Liver (tissue), 9 donors: ENCODE data around the gene ASIC2. TPM values are rescaled to one million over a fixed set of nuclear protein-coding genes. Genes with fewer than 3 reads are reported as not detected.

Experiments
- DNase-seq: peaks from one replicate; pipeline ENCODE4 v3.0.0-alpha.2; 2017; ENCODE audit warnings: low spot score
- H3K27ac ChIP-seq, 2 donors: one replicate each; pipeline ENCODE4 v1.7.0; 2013; ENCODE audit warnings: inconsistent platforms in 2 of 2, low read length in 2 of 2, control low read depth in 1 of 2, low read depth in 1 of 2, mild to moderate bottlenecking in 1 of 2
- H3K27me3 ChIP-seq, 4 donors: one replicate each; pipeline versions ENCODE4 v1.6.1 to v1.7.0; 2013; ENCODE audit warnings: low read length in 3 of 4, inconsistent platforms in 1 of 4, mild to moderate bottlenecking in 1 of 4, moderate library complexity in 1 of 4; ENCODE audit not compliant: control insufficient read depth in 4 of 4, insufficient read depth in 4 of 4
- H3K36me3 ChIP-seq, 4 donors: one replicate each; pipeline versions ENCODE4 v1.6.1 to v1.7.0; 2013; ENCODE audit warnings: low read length in 3 of 4, mild to moderate bottlenecking in 3 of 4, low read depth in 1 of 4, moderate library complexity in 1 of 4; ENCODE audit not compliant: control insufficient read depth in 4 of 4, insufficient read depth in 3 of 4
- H3K4me1 ChIP-seq, 4 donors: one replicate each; pipeline versions ENCODE4 v1.6.1 to v1.7.0; 2013; ENCODE audit warnings: low read length in 3 of 4, mild to moderate bottlenecking in 3 of 4, moderate library complexity in 1 of 4; ENCODE audit not compliant: control insufficient read depth in 4 of 4, insufficient read depth in 4 of 4
- H3K4me3 ChIP-seq, 3 donors: one replicate each; pipeline versions ENCODE4 v1.6.1 to v1.7.0; 2013; ENCODE audit warnings: low read length in 3 of 3, control low read depth in 1 of 3, low read depth in 1 of 3, mild to moderate bottlenecking in 1 of 3
- H3K9ac ChIP-seq, 2 donors: one replicate each; pipeline ENCODE4 v1.7.0; 2013; ENCODE audit warnings: low read length in 2 of 2, mild to moderate bottlenecking in 2 of 2, moderate library complexity in 2 of 2, control low read depth in 1 of 2, low read depth in 1 of 2
- H3K9me3 ChIP-seq, 4 donors: one replicate each; pipeline versions ENCODE4 v1.6.1 to v1.7.0; 2013; ENCODE audit warnings: low read length in 3 of 4; ENCODE audit not compliant: control insufficient read depth in 4 of 4
- ATF3 ChIP-seq: IDR thresholded peaks from 2 replicates; pipeline ENCODE4 v1.6.1; 2016; ENCODE audit warnings: antibody characterized with exemption
- EGR1 ChIP-seq, 2 donors: IDR thresholded peaks; 2 replicates each; pipeline ENCODE4 v1.6.1; 2016 to 2018; ENCODE audit warnings: antibody characterized with exemption in 2 of 2, low read depth in 2 of 2
- FOXA1 ChIP-seq: IDR thresholded peaks from 2 replicates; pipeline ENCODE4 v1.6.1; 2016; ENCODE audit warnings: antibody characterized with exemption
- FOXA2 ChIP-seq: IDR thresholded peaks from 2 replicates; pipeline ENCODE4 v1.6.1; 2016; ENCODE audit warnings: antibody characterized with exemption
- GABPA ChIP-seq, 2 donors: IDR thresholded peaks in 1 of 2; conservative IDR thresholded peaks in 1 of 2; 2 replicates each; pipeline ENCODE4 v1.6.1; 2016; ENCODE audit warnings: antibody characterized with exemption in 2 of 2, mild to moderate bottlenecking in 1 of 2, moderate library complexity in 1 of 2
- HNF4A ChIP-seq, 2 donors: conservative IDR thresholded peaks; 2 replicates each; pipeline ENCODE4 v1.6.1; 2016; ENCODE audit warnings: antibody characterized with exemption in 2 of 2, mild to moderate bottlenecking in 2 of 2
- HNF4G ChIP-seq: IDR thresholded peaks from 2 replicates; pipeline ENCODE4 v1.6.1; 2016; ENCODE audit warnings: antibody characterized with exemption
- JUND ChIP-seq, 2 donors: IDR thresholded peaks; 2 replicates each; pipeline ENCODE4 v1.6.1; 2016; ENCODE audit warnings: antibody characterized with exemption in 2 of 2
- RAD21 ChIP-seq, 2 donors: IDR thresholded peaks; 2 replicates each; pipeline ENCODE4 v1.6.1; 2016; ENCODE audit warnings: antibody characterized with exemption in 2 of 2, mild to moderate bottlenecking in 2 of 2
- REST ChIP-seq: IDR thresholded peaks from 2 replicates; pipeline ENCODE4 v1.6.1; 2016; ENCODE audit warnings: antibody characterized with exemption, mild to moderate bottlenecking
- RXRA ChIP-seq, 2 donors: IDR thresholded peaks; 2 replicates each; pipeline ENCODE4 v1.6.1; 2017 to 2018; ENCODE audit warnings: antibody characterized with exemption in 2 of 2, mild to moderate bottlenecking in 1 of 2
- SP1 ChIP-seq: IDR thresholded peaks from 2 replicates; pipeline ENCODE4 v1.6.1; 2018; ENCODE audit warnings: antibody characterized with exemption, mild to moderate bottlenecking
- TAF1 ChIP-seq: conservative IDR thresholded peaks from 2 replicates; pipeline ENCODE4 v1.6.1; 2016; ENCODE audit warnings: antibody characterized with exemption, mild to moderate bottlenecking
- YY1 ChIP-seq: IDR thresholded peaks from 2 replicates; pipeline ENCODE4 v1.6.1; 2016; ENCODE audit warnings: antibody characterized with exemption, mild to moderate bottlenecking
- WGBS: extraction: QIAGEN DNeasy Blood & Tissue Kit; methylation state at CpG from one replicate; pipeline ENCODE4 v1.1.7; 2013; 5-methylcytosine and 5-hydroxymethylcytosine counted together
- polyA plus RNA-seq, 2 donors: library from polyadenylated mRNA; stranded (reverse) in 1 of 2; unstranded in 1 of 2; fragments of 200-250 nt in 1 of 2; fragments of >200 nt in 1 of 2; fragmentation: Nextera tagmentation in 1 of 2; extraction: Ambion mirVana in 1 of 2; gene quantifications; one replicate each; pipeline versions ENCODE4 v1.2.1 to v1.2.3, GENCODE V29; 2013 to 2015
- total RNA-seq, 2 donors: library from RNA; depleted of rRNA; stranded (reverse); fragments of >200 nt; gene quantifications; one replicate each; pipeline ENCODE4 v1.2.3, GENCODE V29; 2014
- TF ChIP-seq, protein P1 (sequence below): IDR thresholded peaks from 2 replicates; pipeline ENCODE4 v1.6.1; 2016; ENCODE audit warnings: antibody characterized with exemption
- TF ChIP-seq, protein P2 (sequence below): fragments of 150-350 bp; IDR thresholded peaks from 2 replicates; pipeline ENCODE4 v1.5.1; 2017; ENCODE audit warnings: improper control_type of control experiment, low read depth, low read length; ENCODE audit not compliant: missing input control
- donor health status: healthy.
- donor health status: healthy.
- donor health status: healthy.
- donor health status: healthy.
- donor health status: healthy.

ASIC2 gene
- total and polyA plus RNA-seq, 4 donors: under 0.01 TPM; not detected in 3

GRCh38 chr17:33205552-33205951, 87.5 kb downstream of the ASIC2 start (continued):
- TF ChIP-seq REST: no peak
- TF ChIP-seq EGR1 (IDR thresholded peaks at IDR 0.05; ENCODE audit: low read depth in 2 of 2): no peak
- no peak for TF ChIP-seq TAF1
- no peak for TF ChIP-seq HNF4G
- no peak for TF ChIP-seq YY1
- no peak for TF ChIP-seq GABPA (IDR thresholded peaks at IDR 0.05 in 1 of 2, conservative IDR thresholded peaks at IDR 0.05 in 1 of 2)
- no peak for TF ChIP-seq FOXA1
- no peak for TF ChIP-seq FOXA2

DNA sequence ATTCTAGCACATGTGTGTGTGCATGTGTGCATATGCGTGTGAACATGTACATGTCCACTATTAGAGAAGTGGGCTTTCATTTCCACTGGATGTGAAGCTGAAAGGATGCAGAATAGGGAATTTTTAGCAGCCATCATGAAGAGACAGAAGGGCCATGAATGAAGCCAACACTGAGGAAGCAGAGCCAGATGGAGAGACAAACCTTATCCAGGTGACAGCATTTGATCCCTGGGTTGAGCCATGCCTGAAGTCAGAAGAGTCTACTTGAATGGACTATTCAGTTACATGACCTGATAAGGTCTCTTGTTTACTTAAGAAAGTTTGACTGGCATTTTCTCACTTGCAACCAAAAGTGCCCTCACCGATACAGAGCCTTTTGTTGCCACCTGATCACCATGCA, 88.4 kb downstream of the ASIC2 start:
- Histone ChIP-seq H3K4me1 (no peaks in the 10 kb centered on the region), H3K27ac (no peak overlapping the region), H3K36me3 (no peaks in the 10 kb centered on the region), H3K27me3 (peaks cover 0 to 5% (median 2%) of the 10 kb centered on the region in 4 donors), H3K9ac (no peak overlapping the region), H3K9me3 (no peaks in the 10 kb centered on the region), H3K4me3 (no peak overlapping the region)
- TF ChIP-seq REST: no peak
- TF ChIP-seq EGR1 (IDR thresholded peaks at IDR 0.05; ENCODE audit: low read depth in 2 of 2): no peak
- no peak for TF ChIP-seq HNF4G
- no peak for TF ChIP-seq ATF3
- no peak for TF ChIP-seq RXRA (IDR thresholded peaks at IDR 0.05)
- no peak for TF ChIP-seq JUND (IDR thresholded peaks at IDR 0.05)
- TF ChIP-seq, protein P1, sequence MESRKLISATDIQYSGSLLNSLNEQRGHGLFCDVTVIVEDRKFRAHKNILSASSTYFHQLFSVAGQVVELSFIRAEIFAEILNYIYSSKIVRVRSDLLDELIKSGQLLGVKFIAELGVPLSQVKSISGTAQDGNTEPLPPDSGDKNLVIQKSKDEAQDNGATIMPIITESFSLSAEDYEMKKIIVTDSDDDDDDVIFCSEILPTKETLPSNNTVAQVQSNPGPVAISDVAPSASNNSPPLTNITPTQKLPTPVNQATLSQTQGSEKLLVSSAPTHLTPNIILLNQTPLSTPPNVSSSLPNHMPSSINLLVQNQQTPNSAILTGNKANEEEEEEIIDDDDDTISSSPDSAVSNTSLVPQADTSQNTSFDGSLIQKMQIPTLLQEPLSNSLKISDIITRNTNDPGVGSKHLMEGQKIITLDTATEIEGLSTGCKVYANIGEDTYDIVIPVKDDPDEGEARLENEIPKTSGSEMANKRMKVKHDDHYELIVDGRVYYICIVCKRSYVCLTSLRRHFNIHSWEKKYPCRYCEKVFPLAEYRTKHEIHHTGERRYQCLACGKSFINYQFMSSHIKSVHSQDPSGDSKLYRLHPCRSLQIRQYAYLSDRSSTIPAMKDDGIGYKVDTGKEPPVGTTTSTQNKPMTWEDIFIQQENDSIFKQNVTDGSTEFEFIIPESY: no peak
- TF ChIP-seq SP1: no peak
- TF ChIP-seq, protein P2, sequence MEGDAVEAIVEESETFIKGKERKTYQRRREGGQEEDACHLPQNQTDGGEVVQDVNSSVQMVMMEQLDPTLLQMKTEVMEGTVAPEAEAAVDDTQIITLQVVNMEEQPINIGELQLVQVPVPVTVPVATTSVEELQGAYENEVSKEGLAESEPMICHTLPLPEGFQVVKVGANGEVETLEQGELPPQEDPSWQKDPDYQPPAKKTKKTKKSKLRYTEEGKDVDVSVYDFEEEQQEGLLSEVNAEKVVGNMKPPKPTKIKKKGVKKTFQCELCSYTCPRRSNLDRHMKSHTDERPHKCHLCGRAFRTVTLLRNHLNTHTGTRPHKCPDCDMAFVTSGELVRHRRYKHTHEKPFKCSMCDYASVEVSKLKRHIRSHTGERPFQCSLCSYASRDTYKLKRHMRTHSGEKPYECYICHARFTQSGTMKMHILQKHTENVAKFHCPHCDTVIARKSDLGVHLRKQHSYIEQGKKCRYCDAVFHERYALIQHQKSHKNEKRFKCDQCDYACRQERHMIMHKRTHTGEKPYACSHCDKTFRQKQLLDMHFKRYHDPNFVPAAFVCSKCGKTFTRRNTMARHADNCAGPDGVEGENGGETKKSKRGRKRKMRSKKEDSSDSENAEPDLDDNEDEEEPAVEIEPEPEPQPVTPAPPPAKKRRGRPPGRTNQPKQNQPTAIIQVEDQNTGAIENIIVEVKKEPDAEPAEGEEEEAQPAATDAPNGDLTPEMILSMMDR: no peak
- no peak for TF ChIP-seq FOXA2
- no peak for TF ChIP-seq TAF1
- no peak for TF ChIP-seq RAD21 (IDR thresholded peaks at IDR 0.05)
- no peak for TF ChIP-seq HNF4A (conservative IDR thresholded peaks at IDR 0.05)
- no peak for DNase-seq
- 78% methylated on average over 2 of the region's 2 CpGs for WGBS
